GM12891 (cell line): ENCODE measurements around the gene SCAI.
"Not testable (repeated sequence)": the region's sequence is repeated elsewhere in the genome, so short reads cannot be mapped to it uniquely, and the experiment has no call there.

ENCODE experiments used
- PAX5 ChIP-seq: IDR thresholded peaks from 2 replicates; pipeline ENCODE4 v1.6.1; 2011; ENCODE audit warnings: low read length, moderate library complexity, mild to moderate bottlenecking; ENCODE audit not compliant: insufficient read depth, severe bottlenecking
- POLR2A ChIP-seq: IDR thresholded peaks from 2 replicates; pipeline ENCODE4 v1.6.1; 2011; ENCODE audit warnings: low read depth, low read length, control low read depth
- POLR2AphosphoS5 ChIP-seq: IDR thresholded peaks from 2 replicates; pipeline ENCODE4 v1.6.1; 2011; ENCODE audit warnings: low read depth, low read length, control low read depth
- POU2F2 ChIP-seq: IDR thresholded peaks from 2 replicates; pipeline ENCODE4 v1.6.1; 2011; ENCODE audit warnings: low read depth, mild to moderate bottlenecking, control low read depth, low read length, moderate library complexity
- SPI1 ChIP-seq: IDR thresholded peaks from 2 replicates; pipeline ENCODE4 v1.6.1; 2011; ENCODE audit warnings: low read depth, low read length, control low read depth
- TAF1 ChIP-seq: IDR thresholded peaks from 2 replicates; pipeline ENCODE4 v1.6.1; 2011; ENCODE audit warnings: low read depth, low read length, control low read depth

DNA sequence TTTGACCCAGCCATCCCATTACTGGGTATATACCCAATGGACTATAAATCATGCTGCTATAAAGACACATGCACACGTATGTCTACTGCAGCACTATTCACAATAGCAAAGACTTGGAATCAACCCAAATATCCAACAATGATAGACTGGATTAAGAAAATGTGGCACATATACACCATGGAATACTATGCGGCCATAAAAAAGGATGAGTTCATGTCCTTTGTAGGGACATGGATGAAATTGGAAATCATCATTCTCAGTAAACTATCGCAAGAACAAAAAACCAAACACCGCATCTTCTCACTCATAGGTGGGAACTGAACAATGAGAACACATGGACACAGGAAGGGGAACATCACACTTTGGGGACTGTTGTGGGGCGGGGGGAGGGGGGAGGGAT is 127.7 kb downstream of the SCAI start:
- not testable (repeated sequence) for TF ChIP-seq POLR2A, SPI1, TAF1, POLR2AphosphoS5, POU2F2, PAX5
